Astrocyte of the hippocampus (primary cell): ENCODE data around the gene PREX1.
"Not testable (repeated sequence)": the region's sequence is repeated elsewhere in the genome, so short reads cannot be mapped to it uniquely, and the experiment has no call there.

Source experiments
- DNase-seq: peaks from one replicate; pipeline ENCODE4 v3.0.0; 2011; ENCODE audit warnings: low read depth, low spot score

PREX1 gene

GRCh38 chr20:48606841-48607543, 220.8 kb downstream of the PREX1 start:
- no peak for DNase-seq

GRCh38 chr20:48606172-48606840, 221.5 kb downstream of the PREX1 start:
- no peak for DNase-seq

GRCh38 chr20:48605364-48606171, 222.2 kb downstream of the PREX1 start:
- DNase-seq = no peak

GRCh38 chr20:48604936-48605335, 222.9 kb downstream of the PREX1 start:
- no peak for DNase-seq

GRCh38 chr20:48604426-48604825, 223.4 kb downstream of the PREX1 start:
- DNase-seq = no peak

- no peak for DNase-seq
Observed at GRCh38 chr20:48603819-48604405, 223.9 kb downstream of the PREX1 start.

- no peak for DNase-seq
Observed at GRCh38 chr20:48603116-48603818, 224.5 kb downstream of the PREX1 start.

GRCh38 chr20:48601798-48602197, 226.0 kb downstream of the PREX1 start:
- DNase-seq = no peak

GRCh38 chr20:48600470-48600945, 227.3 kb downstream of the PREX1 start:
- DNase-seq = no peak

GRCh38 chr20:48599748-48600469, 227.9 kb downstream of the PREX1 start:
- DNase-seq = no peak

- no peak for DNase-seq
Observed at GRCh38 chr20:48599106-48599747, 228.6 kb downstream of the PREX1 start.

GRCh38 chr20:48598303-48598941, 229.4 kb downstream of the PREX1 start:
- not testable (repeated sequence) for DNase-seq

- no peak for DNase-seq
Observed at GRCh38 chr20:48597521-48598302, 230.1 kb downstream of the PREX1 start.

GRCh38 chr20:48596334-48596898, 231.4 kb downstream of the PREX1 start:
- DNase-seq = no peak

- DNase-seq = no peak
Observed at GRCh38 chr20:48595495-48596333, 232.1 kb downstream of the PREX1 start.

- DNase-seq = no peak
Observed at GRCh38 chr20:48594533-48594932, 233.3 kb downstream of the PREX1 start.

- no peak for DNase-seq
Observed at GRCh38 chr20:48592107-48592940, 235.5 kb downstream of the PREX1 start.
